Erythroblast (primary cell): ENCODE results near the gene JUNB.

Source experiments
- GATA1 ChIP-seq: IDR thresholded peaks from 2 replicates; pipeline ENCODE4 v1.6.1; 2011; ENCODE audit warnings: low read depth, mild to moderate bottlenecking, control low read depth, low read length, moderate library complexity
- POLR2A ChIP-seq: IDR thresholded peaks from 2 replicates; pipeline ENCODE4 v1.6.1; 2011; ENCODE audit warnings: mild to moderate bottlenecking, low read length

- TF ChIP-seq POLR2A: no peak
- TF ChIP-seq GATA1: no peak
Measured at GRCh38 chr19:12764698-12765097, 26.6 kb upstream of the JUNB start.
